Measurements from ENCODE around the gene ALDH3A2.
"Not testable (repeated sequence)": the region's sequence is repeated elsewhere in the genome, so short reads cannot be mapped to it uniquely, and the experiment has no call there.

Gene ALDH3A2

GRCh38 chr17:19684909-19685580, 36.5 kb downstream of the ALDH3A2 start:
- Histone ChIP-seq H3K36me3 (ENCODE audit: insufficient read depth, low read length) (peaks cover 16% of the 10 kb centered on the region; the same call in 1 of the 2 replicates), H3K9me3 (ENCODE audit: insufficient read depth, low read depth, low read length) (peaks cover 20% of the 10 kb centered on the region; the same call in 1 of the 2 replicates)
- not testable (repeated sequence) for H3K4me1 ChIP-seq (ENCODE audit: insufficient read depth, low read length); H3K9ac ChIP-seq (ENCODE audit: low read depth, low read length); H3K4me3 ChIP-seq (ENCODE audit: low read length); H3K27me3 ChIP-seq (ENCODE audit: insufficient read depth, low read length); H3K27ac ChIP-seq (ENCODE audit: low read depth, low read length)
- WGBS = 92% methylated on average over 29 of the region's 32 CpGs

- WGBS = no CpG with 5 or more reads among the region's 2 CpGs
- Histone ChIP-seq H3K4me3 (ENCODE audit: low read length) (no peak overlapping the region), H3K27me3 (ENCODE audit: insufficient read depth, low read length) (no peaks in the 10 kb centered on the region)
These were observed 38.0 kb downstream of the ALDH3A2 start for GRCh38 chr17:19686400-19687090.

GRCh38 chr17:19702217-19702641, 53.7 kb downstream of the ALDH3A2 start:
- Histone ChIP-seq H3K4me1 (ENCODE audit: insufficient read depth, low read length) (peaks cover 20% of the 10 kb centered on the region), H3K4me3 (ENCODE audit: low read length) (no peak overlapping the region), H3K9ac (ENCODE audit: low read depth, low read length) (no peak overlapping the region), H3K27me3 (ENCODE audit: insufficient read depth, low read length) (no peaks in the 10 kb centered on the region), H3K9me3 (ENCODE audit: insufficient read depth, low read depth, low read length) (no peaks in the 10 kb centered on the region), H3K36me3 (ENCODE audit: insufficient read depth, low read length) (no peaks in the 10 kb centered on the region), H3K27ac (ENCODE audit: low read depth, low read length) (no peak overlapping the region)
- WGBS = 86% methylated on average over 4 of the region's 4 CpGs

More at GRCh38 chr17:19686400-19687090, 38.0 kb downstream of the ALDH3A2 start:
- Histone ChIP-seq H3K27ac (ENCODE audit: low read depth, low read length) (no peak overlapping the region), H3K36me3 (ENCODE audit: insufficient read depth, low read length) (peaks cover 11% of the 10 kb centered on the region; the same call in 1 of the 2 replicates), H3K9me3 (ENCODE audit: insufficient read depth, low read depth, low read length) (peaks cover 19% of the 10 kb centered on the region; the same call in 1 of the 2 replicates), H3K9ac (ENCODE audit: low read depth, low read length) (no peak overlapping the region), H3K4me1 (ENCODE audit: insufficient read depth, low read length) (no peaks in the 10 kb centered on the region)

GRCh38 chr17:19703106-19703827, 54.7 kb downstream of the ALDH3A2 start:
- no peak overlapping the region for H3K4me3 ChIP-seq (ENCODE audit: low read length)
- H3K27me3 ChIP-seq (ENCODE audit: insufficient read depth, low read length) = no peaks in the 10 kb centered on the region
- no peak overlapping the region for H3K9ac ChIP-seq (ENCODE audit: low read depth, low read length)
- no peaks in the 10 kb centered on the region for H3K36me3 ChIP-seq (ENCODE audit: insufficient read depth, low read length)
- peaks cover 20% of the 10 kb centered on the region for H3K4me1 ChIP-seq (ENCODE audit: insufficient read depth, low read length)
- no peaks in the 10 kb centered on the region for H3K9me3 ChIP-seq (ENCODE audit: insufficient read depth, low read depth, low read length)
- WGBS = 75% methylated on average over 10 of the region's 10 CpGs
- no peak overlapping the region for H3K27ac ChIP-seq (ENCODE audit: low read depth, low read length)

GRCh38 chr17:19703828-19704613, 55.5 kb downstream of the ALDH3A2 start:
- no peak overlapping the region for H3K4me3 ChIP-seq (ENCODE audit: low read length)
- no peaks in the 10 kb centered on the region for H3K27me3 ChIP-seq (ENCODE audit: insufficient read depth, low read length)
- H3K4me1 ChIP-seq (ENCODE audit: insufficient read depth, low read length) = peaks cover 20% of the 10 kb centered on the region
- no peaks in the 10 kb centered on the region for H3K9me3 ChIP-seq (ENCODE audit: insufficient read depth, low read depth, low read length)
- peak overlapping the region; percentile 24; the same call in 1 of the 2 replicates for H3K27ac ChIP-seq (ENCODE audit: low read depth, low read length)
- H3K36me3 ChIP-seq (ENCODE audit: insufficient read depth, low read length) = no peaks in the 10 kb centered on the region
- H3K9ac ChIP-seq (ENCODE audit: low read depth, low read length) = no peak overlapping the region
- 67% methylated on average over 17 of the region's 17 CpGs for WGBS

- peaks cover 20% of the 10 kb centered on the region for H3K4me1 ChIP-seq (ENCODE audit: insufficient read depth, low read length)
- no peaks in the 10 kb centered on the region for H3K9me3 ChIP-seq (ENCODE audit: insufficient read depth, low read depth, low read length)
- H3K27ac ChIP-seq (ENCODE audit: low read depth, low read length) = no peak overlapping the region
- no peak overlapping the region for H3K9ac ChIP-seq (ENCODE audit: low read depth, low read length)
- no peak overlapping the region for H3K4me3 ChIP-seq (ENCODE audit: low read length)
- H3K27me3 ChIP-seq (ENCODE audit: insufficient read depth, low read length) = no peaks in the 10 kb centered on the region
- no peaks in the 10 kb centered on the region for H3K36me3 ChIP-seq (ENCODE audit: insufficient read depth, low read length)
- 91% methylated on average over 13 of the region's 13 CpGs for WGBS
These were observed 56.6 kb downstream of the ALDH3A2 start for GRCh38 chr17:19705201-19705600.

- Histone ChIP-seq H3K27ac (ENCODE audit: low read depth, low read length) (peak overlapping the region; percentile 41; the same call in 1 of the 2 replicates), H3K9me3 (ENCODE audit: insufficient read depth, low read depth, low read length) (no peaks in the 10 kb centered on the region), H3K27me3 (ENCODE audit: insufficient read depth, low read length) (no peaks in the 10 kb centered on the region), H3K4me1 (ENCODE audit: insufficient read depth, low read length) (peaks cover 20% of the 10 kb centered on the region), H3K9ac (ENCODE audit: low read depth, low read length) (peak overlapping the region; percentile 38; the same call in 1 of the 2 replicates), H3K36me3 (ENCODE audit: insufficient read depth, low read length) (no peaks in the 10 kb centered on the region), H3K4me3 (ENCODE audit: low read length) (no peak overlapping the region)
- WGBS = 79% methylated on average over 22 of the region's 22 CpGs
These were observed 57.5 kb downstream of the ALDH3A2 start for GRCh38 chr17:19705771-19706770.

GRCh38 chr17:19706791-19707727, 58.5 kb downstream of the ALDH3A2 start:
- Histone ChIP-seq H3K27ac (ENCODE audit: low read depth, low read length) (no peak overlapping the region), H3K27me3 (ENCODE audit: insufficient read depth, low read length) (no peaks in the 10 kb centered on the region), H3K4me3 (ENCODE audit: low read length) (no peak overlapping the region), H3K4me1 (ENCODE audit: insufficient read depth, low read length) (peaks cover 20% of the 10 kb centered on the region), H3K36me3 (ENCODE audit: insufficient read depth, low read length) (no peaks in the 10 kb centered on the region), H3K9me3 (ENCODE audit: insufficient read depth, low read depth, low read length) (no peaks in the 10 kb centered on the region), H3K9ac (ENCODE audit: low read depth, low read length) (no peak overlapping the region)
- 81% methylated on average over 12 of the region's 12 CpGs for WGBS

GRCh38 chr17:19707728-19708221, 59.2 kb downstream of the ALDH3A2 start:
- WGBS = 92% methylated on average over 11 of the region's 11 CpGs

More at GRCh38 chr17:19707728-19708221, 59.2 kb downstream of the ALDH3A2 start:
- no peaks in the 10 kb centered on the region for H3K27me3 ChIP-seq (ENCODE audit: insufficient read depth, low read length)
- peaks cover 20% of the 10 kb centered on the region for H3K4me1 ChIP-seq (ENCODE audit: insufficient read depth, low read length)
- no peaks in the 10 kb centered on the region for H3K9me3 ChIP-seq (ENCODE audit: insufficient read depth, low read depth, low read length)
- no peaks in the 10 kb centered on the region for H3K36me3 ChIP-seq (ENCODE audit: insufficient read depth, low read length)
- no peak overlapping the region for H3K27ac ChIP-seq (ENCODE audit: low read depth, low read length)
- no peak overlapping the region for H3K4me3 ChIP-seq (ENCODE audit: low read length)
- H3K9ac ChIP-seq (ENCODE audit: low read depth, low read length) = no peak overlapping the region
